Upper lobe of left lung (tissue), 6 donors: Measurements from ENCODE around the gene ADAMTSL2. TPM values are rescaled to one million over a fixed set of nuclear protein-coding genes. Genes with fewer than 3 reads are reported as not detected.

ENCODE experiments used
- ATAC-seq, 2 donors: fragments of 200-7000 bp; cut with Tn5 transposase; one replicate each; pipeline ENCODE4 v1.9.1; 2022; ENCODE audit warnings: mild to moderate bottlenecking in 2 of 2, moderate library complexity in 2 of 2; ENCODE audit not compliant: low FRiP score in 2 of 2
- DNase-seq, 2 donors: peaks; one replicate each; pipeline ENCODE4 v3.0.0-alpha.2; 2019 to 2020
- H3K27ac ChIP-seq, 4 donors: fragments of 200-600 bp; sonication (generic); one replicate each; pipeline ENCODE4 v1.5.1; 2016 to 2019
- H3K27me3 ChIP-seq, 4 donors: fragments of 200-600 bp; sonication (generic); one replicate each; pipeline ENCODE4 v1.5.1; 2017 to 2019
- H3K36me3 ChIP-seq, 4 donors: fragments of 200-600 bp; sonication (generic); one replicate each; pipeline ENCODE4 v1.5.1; 2016 to 2019
- H3K4me1 ChIP-seq, 4 donors: fragments of 200-600 bp; sonication (generic); one replicate each; pipeline ENCODE4 v1.5.1; 2018 to 2019
- H3K4me3 ChIP-seq, 4 donors: fragments of 200-600 bp; sonication (generic); one replicate each; pipeline ENCODE4 v1.5.1; 2017 to 2019; ENCODE audit warnings: mild to moderate bottlenecking in 2 of 4, moderate library complexity in 1 of 4
- H3K9me3 ChIP-seq, 4 donors: fragments of 200-600 bp; sonication (generic); one replicate each; pipeline ENCODE4 v1.5.1; 2018 to 2019
- CTCF ChIP-seq, 6 experiments: fragments of 450-650 bp in 4 of 6; fragments of 200-600 bp in 2 of 6; sonication (generic) in 2 of 6; IDR thresholded peaks; one replicate each; pipeline ENCODE4 v1.5.1; 2016 to 2019; ENCODE audit warnings: antibody characterized with exemption in 6 of 6
- EP300 ChIP-seq, 4 donors: sonication (generic); formaldehyde crosslinking; IDR thresholded peaks; one replicate each; pipeline ENCODE4 v1.5.1; 2017; ENCODE audit warnings: antibody characterized with exemption in 4 of 4, control low read depth in 2 of 4
- POLR2A ChIP-seq, 4 donors: fragments of 450-650 bp; IDR thresholded peaks; one replicate each; pipeline ENCODE4 v1.5.1; 2016 to 2017; ENCODE audit warnings: antibody characterized with exemption in 4 of 4, mild to moderate bottlenecking in 2 of 4
- POLR2AphosphoS5 ChIP-seq, 2 donors: sonication (generic); formaldehyde crosslinking; IDR thresholded peaks; one replicate each; pipeline ENCODE4 v1.5.1; 2017; ENCODE audit warnings: antibody characterized with exemption in 2 of 2
- WGBS, 2 donors: methylation state at CpG; one replicate each; pipeline ENCODE4 v1.1.5; 2017 to 2018; 5-methylcytosine and 5-hydroxymethylcytosine counted together
- total RNA-seq, 6 donors: library from RNA; depleted of rRNA in 4 of 6; stranded (reverse); fragments of >200 nt in 4 of 6; gene quantifications; one replicate each; pipeline versions ENCODE4 v1.1.0 to v1.2.1, GENCODE V29; 2016 to 2021
- donor health status: DM: no; HTN: no; CAD: no; lungs with moderate emphysema.
- donor health status: DM: no; HTN: yes; CAD: no; lungs with severe emphysema.

ADAMTSL2 gene
- total RNA-seq, 6 donors from 2014 or later, result 1.4 to 34.8 (median 19.2) TPM

- ATAC-seq (no peak), DNase-seq (peak in 1 of 2 donors; percentile 43)
- H3K9me3 ChIP-seq, result no peaks in the 10 kb centered on the region
- H3K27ac ChIP-seq, result no peak overlapping the region
- H3K36me3 ChIP-seq, result peaks cover 0 to 6% (median 3%) of the 10 kb centered on the region in 4 donors
- no peak overlapping the region for H3K4me3 ChIP-seq
- peaks cover 22 to 41% (median 27%) of the 10 kb centered on the region in 4 donors for H3K4me1 ChIP-seq
- H3K27me3 ChIP-seq, result no peaks in the 10 kb centered on the region
- WGBS, 2 donors, result 52 to 74% methylated on average over 22 to 23 of the region's 23 CpGs
- TF ChIP-seq POLR2AphosphoS5 (IDR thresholded peaks at IDR 0.05) (no peak), EP300 (IDR thresholded peaks at IDR 0.05) (no peak), CTCF (IDR thresholded peaks at IDR 0.05) (no peak), POLR2A (IDR thresholded peaks at IDR 0.05) (no peak)
These were observed 41.7 kb downstream of the ADAMTSL2 start for GRCh38 chr9:133576031-133576874.

- TF ChIP-seq POLR2A (IDR thresholded peaks at IDR 0.05) (no peak), POLR2AphosphoS5 (IDR thresholded peaks at IDR 0.05) (peak in 1 of 2 donors; percentile 12)
- Histone ChIP-seq H3K36me3 (peaks cover 0 to 6% (median 3%) of the 10 kb centered on the region in 4 donors), H3K27ac (peak overlapping the region in 2 of 4 donors; percentile 17 to 24), H3K4me3 (no peak overlapping the region), H3K4me1 (peaks cover 15 to 34% (median 31%) of the 10 kb centered on the region in 4 donors), H3K9me3 (no peaks in the 10 kb centered on the region), H3K27me3 (no peaks in the 10 kb centered on the region)
- whole genome bisulfite sequencing, 2 donors, result 45 to 50% methylated on average over 26 to 34 of the region's 34 CpGs
- ATAC-seq, result no peak
- peak in 1 of 2 donors; percentile 78 for DNase-seq
These were observed 42.6 kb downstream of the ADAMTSL2 start for GRCh38 chr9:133576875-133577736.

- Histone ChIP-seq H3K27ac (peak overlapping the region in 2 of 4 donors; percentile 17 to 24), H3K4me1 (peaks cover 9 to 29% (median 27%) of the 10 kb centered on the region in 4 donors), H3K36me3 (peaks cover 0 to 6% (median 3%) of the 10 kb centered on the region in 4 donors), H3K4me3 (no peak overlapping the region), H3K9me3 (no peaks in the 10 kb centered on the region), H3K27me3 (no peaks in the 10 kb centered on the region)
- TF ChIP-seq CTCF (IDR thresholded peaks at IDR 0.05) (no peak), EP300 (IDR thresholded peaks at IDR 0.05) (no peak), POLR2A (IDR thresholded peaks at IDR 0.05) (no peak), POLR2AphosphoS5 (IDR thresholded peaks at IDR 0.05) (no peak)
- 96% methylated on average over 3 of the region's 3 CpGs; no CpG with 5 or more reads in 1 of the 2 donors for WGBS, 2 donors
- ATAC-seq (no peak), DNase-seq (no peak)
These were observed 43.2 kb downstream of the ADAMTSL2 start for GRCh38 chr9:133577737-133578112.

GRCh38 chr9:133578524-133579441, 44.3 kb downstream of the ADAMTSL2 start:
- no peaks in the 10 kb centered on the region for H3K27me3 ChIP-seq
- H3K36me3 ChIP-seq, result peaks cover 0 to 6% (median 3%) of the 10 kb centered on the region in 4 donors
- H3K27ac ChIP-seq, result no peak overlapping the region
- H3K9me3 ChIP-seq, result no peaks in the 10 kb centered on the region
- TF ChIP-seq POLR2AphosphoS5 (IDR thresholded peaks at IDR 0.05), result no peak
- no peak for TF ChIP-seq CTCF (IDR thresholded peaks at IDR 0.05)
- no peak for TF ChIP-seq EP300 (IDR thresholded peaks at IDR 0.05)
- no peak for TF ChIP-seq POLR2A (IDR thresholded peaks at IDR 0.05)
- 64 to 100% methylated on average over 1 to 38 of the region's 41 CpGs for WGBS, 2 donors
- peak in 1 of 2 donors; percentile 79 for DNase-seq
- peaks cover 4 to 25% (median 22%) of the 10 kb centered on the region in 4 donors for H3K4me1 ChIP-seq
- no peak overlapping the region for H3K4me3 ChIP-seq
- ATAC-seq, result no peak
